EH (cell line): ENCODE measurements around the gene TNNT1.
A peak's percentile ranks its signal among the peaks of the same experiment; 100 is the strongest.
"Not testable (repeated sequence)": the region's sequence is repeated elsewhere in the genome, so short reads cannot be mapped to it uniquely, and the experiment has no call there.

Experiments used
- DNase-seq: peaks from one replicate; pipeline ENCODE4 v3.0.0-alpha.2; 2015; ENCODE audit warnings: low read depth

Gene TNNT1

GRCh38 chr19:55149078-55150003 is at the start of gene TNNT1:
Gene TNNT1 (minus strand): TSS chr19:55149206. CDS start chr19:55147157, 2,049 bp downstream.
- peak; percentile 57 for DNase-seq

GRCh38 chr19:55198651-55199050 is 49.6 kb upstream of the TNNT1 start:
- peak; percentile 15 for DNase-seq

GRCh38 chr19:55197528-55197927 is 48.5 kb upstream of the TNNT1 start:
- DNase-seq = peak; percentile 26

GRCh38 chr19:55196803-55197202 is 47.8 kb upstream of the TNNT1 start:
- DNase-seq = peak; percentile 28

GRCh38 chr19:55193481-55193880 is 44.5 kb upstream of the TNNT1 start:
- no peak for DNase-seq

- peak; percentile 97 for DNase-seq
Observed at GRCh38 chr19:55189403-55189835, 40.4 kb upstream of the TNNT1 start.

GRCh38 chr19:55188625-55189024 is 39.6 kb upstream of the TNNT1 start:
- DNase-seq = no peak

- DNase-seq = no peak
Observed at GRCh38 chr19:55186080-55186479, 37.1 kb upstream of the TNNT1 start.

GRCh38 chr19:55181740-55182139 is 32.7 kb upstream of the TNNT1 start:
- DNase-seq = no peak

- DNase-seq = peak; percentile 46
Observed at GRCh38 chr19:55179606-55180484, 30.8 kb upstream of the TNNT1 start, which contains the start of gene SYT5. Gene SYT5 (minus strand): TSS chr19:55180289. CDS start chr19:55179041, 1,248 bp downstream.

GRCh38 chr19:55178781-55179599 is 30.0 kb upstream of the TNNT1 start:
- peak; percentile 88 for DNase-seq

GRCh38 chr19:55176076-55176475 is 27.1 kb upstream of the TNNT1 start:
- DNase-seq = no peak

GRCh38 chr19:55175117-55175867 is 26.3 kb upstream of the TNNT1 start:
- no peak for DNase-seq

- DNase-seq = no peak
Observed at GRCh38 chr19:55174425-55175116, 25.6 kb upstream of the TNNT1 start.

- peak; percentile 92 for DNase-seq
Observed at GRCh38 chr19:55173714-55174409, 24.9 kb upstream of the TNNT1 start.

GRCh38 chr19:55173186-55173713 is 24.2 kb upstream of the TNNT1 start:
- DNase-seq = no peak

GRCh38 chr19:55172741-55173140 is 23.7 kb upstream of the TNNT1 start:
- DNase-seq = peak; percentile 89

GRCh38 chr19:55172318-55172717 is 23.3 kb upstream of the TNNT1 start:
- not testable (repeated sequence) for DNase-seq

- DNase-seq = no peak
Observed at GRCh38 chr19:55171440-55171839, 22.4 kb upstream of the TNNT1 start.
